BE2C (cell line): ENCODE measurements around the gene TSLP.
A peak's percentile ranks its signal among the peaks of the same experiment; 100 is the strongest.

Source experiments
- DNase-seq: peaks from one replicate; pipeline ENCODE4 v3.0.0-alpha.2; 2020
- H3K27me3 ChIP-seq: fragments of 250-450 bp; sonication (Bioruptor Pico); 2 replicates; pipeline ENCODE4 v1.5.1; 2020; ENCODE audit warnings: mild to moderate bottlenecking
- H3K36me3 ChIP-seq: fragments of 250-450 bp; sonication (Bioruptor Pico); 2 replicates; pipeline ENCODE4 v1.5.1; 2020; ENCODE audit warnings: mild to moderate bottlenecking
- H3K4me1 ChIP-seq: fragments of 250-450 bp; sonication (Bioruptor Pico); 2 replicates; pipeline ENCODE4 v1.5.1; 2020
- H3K4me3 ChIP-seq: 2 replicates; pipeline ENCODE4 v1.5.1; 2011; ENCODE audit warnings: low read depth, low read length
- H3K9me3 ChIP-seq: fragments of 250-450 bp; sonication (Bioruptor Pico); 2 replicates; pipeline ENCODE4 v1.5.1; 2020
- CTCF ChIP-seq: IDR thresholded peaks from 2 replicates; pipeline ENCODE4 v1.5.1; 2012; ENCODE audit warnings: mild to moderate bottlenecking, low read depth, low read length

TSLP gene

GRCh38 chr5:111079846-111080245 is 8.3 kb downstream of the TSLP start:
- Histone ChIP-seq H3K4me3 (no peak overlapping the region), H3K4me1 (no peaks in the 10 kb centered on the region), H3K36me3 (no peaks in the 10 kb centered on the region), H3K9me3 (no peaks in the 10 kb centered on the region), H3K27me3 (peaks cover 72% of the 10 kb centered on the region)
- TF ChIP-seq CTCF, result no peak
- no peak for DNase-seq

- TF ChIP-seq CTCF, result no peak
- DNase-seq, result no peak
- Histone ChIP-seq H3K4me3 (no peak overlapping the region), H3K9me3 (no peaks in the 10 kb centered on the region), H3K36me3 (no peaks in the 10 kb centered on the region), H3K4me1 (no peaks in the 10 kb centered on the region), H3K27me3 (peaks cover 51% of the 10 kb centered on the region)
Measured at GRCh38 chr5:111083323-111083722, 11.8 kb downstream of the TSLP start.

DNA sequence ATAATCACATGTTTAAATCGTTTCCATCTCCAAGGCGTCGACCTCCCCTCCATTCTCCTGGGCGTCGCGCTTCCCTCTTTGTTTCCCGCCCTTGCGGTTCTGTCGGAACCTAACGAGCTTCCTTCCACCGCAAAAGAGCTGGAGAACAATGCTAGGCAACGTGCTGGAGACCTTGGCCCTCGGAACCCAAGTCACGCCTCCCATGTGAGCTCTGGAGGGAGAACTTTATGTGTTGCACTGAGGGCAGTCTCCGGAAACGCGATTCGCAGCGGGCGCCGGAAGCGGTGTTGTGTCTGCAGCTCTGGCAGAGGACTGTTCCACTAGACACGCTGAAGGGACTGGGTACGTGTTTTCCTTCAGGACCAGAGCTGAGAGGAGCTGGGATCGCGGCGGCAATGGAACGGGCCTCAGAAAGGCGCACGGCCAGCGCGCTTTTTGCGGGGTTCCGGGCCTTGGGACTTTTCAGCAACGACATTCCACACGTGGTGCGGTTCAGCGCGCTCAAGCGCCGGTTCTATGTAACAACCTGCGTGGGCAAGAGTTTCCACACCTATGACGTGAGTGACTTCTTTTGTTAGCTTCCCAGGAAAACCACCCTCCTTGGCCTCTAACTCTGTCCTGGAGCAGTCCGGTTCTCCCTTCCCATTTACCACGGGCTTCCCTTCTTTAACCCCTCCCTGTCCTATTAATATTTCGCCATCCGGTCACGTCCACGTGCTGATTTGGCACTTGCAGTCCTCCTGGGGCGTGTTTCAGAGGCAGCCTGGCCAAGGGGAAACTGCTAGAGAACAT is 20.7 kb downstream of the TSLP start, which contains the start of gene WDR36:
WDR36 (plus strand) TSS at position 287 of the 792 bp plus-strand sequence; CDS start at position 396, 109 bp downstream.
- TF ChIP-seq CTCF, result no peak
- Histone ChIP-seq H3K4me1 (no peaks in the 10 kb centered on the region), H3K9me3 (peaks cover 5% of the 10 kb centered on the region; the same call in 1 of the 2 replicates), H3K4me3 (peak within 1 kb of the TSS; percentile 99), H3K36me3 (peaks cover 30% of the 10 kb centered on the region), H3K27me3 (no peaks in the 10 kb centered on the region)
- peak; percentile 92 for DNase-seq

- no peak for TF ChIP-seq CTCF
- H3K36me3 ChIP-seq, result peaks cover 62% of the 10 kb centered on the region
- H3K27me3 ChIP-seq, result no peaks in the 10 kb centered on the region
- no peaks in the 10 kb centered on the region for H3K4me1 ChIP-seq
- DNase-seq, result no peak
- no peak overlapping the region for H3K4me3 ChIP-seq
- H3K9me3 ChIP-seq, result peaks cover 5% of the 10 kb centered on the region; the same call in 1 of the 2 replicates
Measured at GRCh38 chr5:111095982-111096381, 24.5 kb downstream of the TSLP start.

- peaks cover 87% of the 10 kb centered on the region for H3K36me3 ChIP-seq
- H3K4me3 ChIP-seq, result no peak overlapping the region
Measured at GRCh38 chr5:111099058-111099778, 27.7 kb downstream of the TSLP start.

More at GRCh38 chr5:111099058-111099778, 27.7 kb downstream of the TSLP start:
- Histone ChIP-seq H3K9me3 (no peaks in the 10 kb centered on the region), H3K27me3 (no peaks in the 10 kb centered on the region), H3K4me1 (no peaks in the 10 kb centered on the region)
- no peak for DNase-seq
- TF ChIP-seq CTCF, result no peak
